Measurements from ENCODE around the gene LPP. TPM values are rescaled to one million over a fixed set of nuclear protein-coding genes. Genes with fewer than 3 reads are reported as not detected.

Gene LPP
- total RNA-seq, 1 donor from 2014 or later = 184 TPM

DNA sequence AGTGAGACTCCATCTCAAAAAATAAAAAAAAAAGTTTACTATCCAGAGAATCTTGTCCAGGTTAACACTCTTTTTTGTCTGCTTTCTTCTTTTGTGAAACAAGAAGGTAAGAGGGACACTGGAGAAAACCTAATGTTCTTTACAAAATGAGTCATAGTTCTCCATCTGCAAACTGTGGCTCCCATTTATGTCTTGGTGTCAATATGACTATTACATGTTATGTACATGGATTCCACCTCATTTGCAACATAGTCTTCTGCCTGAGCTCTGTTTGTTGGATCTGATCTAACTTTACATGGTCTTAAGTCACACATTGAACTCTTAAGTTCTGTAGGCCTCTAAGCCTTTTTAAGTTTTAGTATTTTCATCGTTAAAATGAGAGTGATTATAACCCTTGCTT is 596.7 kb downstream of the LPP start:
- peaks cover 3% of the 10 kb centered on the region for H3K36me3 Mint-ChIP-seq (ENCODE audit: unreplicated experiment)
- no peaks in the 10 kb centered on the region for H3K9me3 Mint-ChIP-seq (ENCODE audit: unreplicated experiment)
- H3K27me3 Mint-ChIP-seq (ENCODE audit: unreplicated experiment) = no peaks in the 10 kb centered on the region
- H3K4me3 Mint-ChIP-seq (ENCODE audit: unreplicated experiment) = no peak overlapping the region
- DNase-seq (ENCODE audit: extremely low spot score, unreplicated experiment) = no peak
- H3K4me1 Mint-ChIP-seq (ENCODE audit: unreplicated experiment) = peaks cover 19% of the 10 kb centered on the region
- TF ChIP-seq, protein P1, sequence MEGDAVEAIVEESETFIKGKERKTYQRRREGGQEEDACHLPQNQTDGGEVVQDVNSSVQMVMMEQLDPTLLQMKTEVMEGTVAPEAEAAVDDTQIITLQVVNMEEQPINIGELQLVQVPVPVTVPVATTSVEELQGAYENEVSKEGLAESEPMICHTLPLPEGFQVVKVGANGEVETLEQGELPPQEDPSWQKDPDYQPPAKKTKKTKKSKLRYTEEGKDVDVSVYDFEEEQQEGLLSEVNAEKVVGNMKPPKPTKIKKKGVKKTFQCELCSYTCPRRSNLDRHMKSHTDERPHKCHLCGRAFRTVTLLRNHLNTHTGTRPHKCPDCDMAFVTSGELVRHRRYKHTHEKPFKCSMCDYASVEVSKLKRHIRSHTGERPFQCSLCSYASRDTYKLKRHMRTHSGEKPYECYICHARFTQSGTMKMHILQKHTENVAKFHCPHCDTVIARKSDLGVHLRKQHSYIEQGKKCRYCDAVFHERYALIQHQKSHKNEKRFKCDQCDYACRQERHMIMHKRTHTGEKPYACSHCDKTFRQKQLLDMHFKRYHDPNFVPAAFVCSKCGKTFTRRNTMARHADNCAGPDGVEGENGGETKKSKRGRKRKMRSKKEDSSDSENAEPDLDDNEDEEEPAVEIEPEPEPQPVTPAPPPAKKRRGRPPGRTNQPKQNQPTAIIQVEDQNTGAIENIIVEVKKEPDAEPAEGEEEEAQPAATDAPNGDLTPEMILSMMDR (IDR thresholded peaks at IDR 0.05) = no peak
- no peak overlapping the region for H3K27ac Mint-ChIP-seq (ENCODE audit: unreplicated experiment)

DNA sequence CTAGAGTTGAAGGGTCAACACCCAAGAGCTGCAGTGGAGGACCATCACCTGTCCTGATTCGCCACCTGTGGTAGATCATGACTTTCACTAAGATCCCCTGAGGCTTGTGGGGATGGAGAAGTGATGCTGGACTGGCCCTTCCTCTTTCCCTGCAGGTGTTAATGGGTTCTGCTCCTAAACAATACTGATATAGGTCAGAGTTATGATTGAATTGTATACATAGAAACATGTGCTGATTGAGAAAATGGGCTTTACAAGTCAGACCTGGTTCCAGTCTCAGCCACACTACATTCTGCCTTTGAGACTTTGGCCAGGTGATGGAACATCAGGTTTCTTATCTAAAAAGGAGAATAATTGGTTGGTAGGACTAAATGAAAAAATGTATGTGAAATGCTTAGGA is 598.9 kb downstream of the LPP start:
- H3K36me3 Mint-ChIP-seq (ENCODE audit: unreplicated experiment) = peaks cover 3% of the 10 kb centered on the region
- H3K9me3 Mint-ChIP-seq (ENCODE audit: unreplicated experiment) = no peaks in the 10 kb centered on the region
- no peaks in the 10 kb centered on the region for H3K27me3 Mint-ChIP-seq (ENCODE audit: unreplicated experiment)
- H3K4me1 Mint-ChIP-seq (ENCODE audit: unreplicated experiment) = peaks cover 2% of the 10 kb centered on the region
- no peak overlapping the region for H3K4me3 Mint-ChIP-seq (ENCODE audit: unreplicated experiment)
- H3K27ac Mint-ChIP-seq (ENCODE audit: unreplicated experiment) = no peak overlapping the region
- DNase-seq (ENCODE audit: extremely low spot score, unreplicated experiment) = no peak
- TF ChIP-seq, protein P1 (IDR thresholded peaks at IDR 0.05) = no peak

DNA sequence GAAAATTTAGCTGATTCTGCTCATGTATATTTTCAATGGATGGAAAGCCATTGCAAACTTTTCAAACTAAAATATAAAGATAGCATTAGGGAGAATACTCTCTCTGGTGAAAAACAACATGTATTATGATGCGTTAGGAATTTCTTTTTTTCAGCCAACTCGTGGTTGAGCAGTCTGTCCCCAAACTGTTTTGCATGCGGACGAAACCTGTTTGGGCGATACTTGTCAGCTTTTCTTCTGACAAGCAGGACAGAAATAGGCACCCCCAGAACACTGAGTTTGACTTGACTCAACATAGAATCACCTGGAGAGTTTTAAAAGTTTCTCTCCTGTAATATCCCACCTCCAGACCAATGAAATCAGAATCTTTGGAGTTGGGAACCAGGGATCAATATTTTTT is 600.3 kb downstream of the LPP start:
- Mint-ChIP-seq H3K4me3 (ENCODE audit: unreplicated experiment) (no peak overlapping the region), H3K27me3 (ENCODE audit: unreplicated experiment) (no peaks in the 10 kb centered on the region), H3K27ac (ENCODE audit: unreplicated experiment) (no peak overlapping the region), H3K36me3 (ENCODE audit: unreplicated experiment) (peaks cover 3% of the 10 kb centered on the region), H3K9me3 (ENCODE audit: unreplicated experiment) (no peaks in the 10 kb centered on the region), H3K4me1 (ENCODE audit: unreplicated experiment) (no peaks in the 10 kb centered on the region)
- TF ChIP-seq, protein P1 (IDR thresholded peaks at IDR 0.05) = no peak
- no peak for DNase-seq (ENCODE audit: extremely low spot score, unreplicated experiment)

DNA sequence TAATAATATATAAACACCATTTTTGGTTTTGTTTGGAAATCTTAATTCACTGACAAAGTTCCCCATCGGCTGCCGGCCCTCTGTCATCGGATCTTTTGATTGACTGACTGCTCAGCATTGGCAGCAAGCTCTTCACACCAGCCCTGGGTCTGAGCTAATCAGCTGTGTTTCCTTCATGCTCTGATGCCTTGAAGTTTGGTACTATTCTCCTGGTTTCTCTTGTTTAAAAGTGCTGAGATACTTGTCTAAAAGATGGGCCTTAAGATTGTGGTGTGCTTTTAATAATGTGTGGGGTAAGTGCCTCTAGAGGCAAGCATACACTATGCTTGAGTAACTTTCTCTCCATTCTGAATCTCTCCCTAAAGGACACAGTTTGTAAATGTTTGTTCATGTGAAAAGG is 602.3 kb downstream of the LPP start:
- H3K36me3 Mint-ChIP-seq (ENCODE audit: unreplicated experiment) = peaks cover 2% of the 10 kb centered on the region
- no peaks in the 10 kb centered on the region for H3K9me3 Mint-ChIP-seq (ENCODE audit: unreplicated experiment)
- H3K4me3 Mint-ChIP-seq (ENCODE audit: unreplicated experiment) = no peak overlapping the region
- TF ChIP-seq, protein P1 (IDR thresholded peaks at IDR 0.05) = no peak
- no peaks in the 10 kb centered on the region for H3K27me3 Mint-ChIP-seq (ENCODE audit: unreplicated experiment)
- DNase-seq (ENCODE audit: extremely low spot score, unreplicated experiment) = no peak
- no peak overlapping the region for H3K27ac Mint-ChIP-seq (ENCODE audit: unreplicated experiment)
- H3K4me1 Mint-ChIP-seq (ENCODE audit: unreplicated experiment) = no peaks in the 10 kb centered on the region

DNA sequence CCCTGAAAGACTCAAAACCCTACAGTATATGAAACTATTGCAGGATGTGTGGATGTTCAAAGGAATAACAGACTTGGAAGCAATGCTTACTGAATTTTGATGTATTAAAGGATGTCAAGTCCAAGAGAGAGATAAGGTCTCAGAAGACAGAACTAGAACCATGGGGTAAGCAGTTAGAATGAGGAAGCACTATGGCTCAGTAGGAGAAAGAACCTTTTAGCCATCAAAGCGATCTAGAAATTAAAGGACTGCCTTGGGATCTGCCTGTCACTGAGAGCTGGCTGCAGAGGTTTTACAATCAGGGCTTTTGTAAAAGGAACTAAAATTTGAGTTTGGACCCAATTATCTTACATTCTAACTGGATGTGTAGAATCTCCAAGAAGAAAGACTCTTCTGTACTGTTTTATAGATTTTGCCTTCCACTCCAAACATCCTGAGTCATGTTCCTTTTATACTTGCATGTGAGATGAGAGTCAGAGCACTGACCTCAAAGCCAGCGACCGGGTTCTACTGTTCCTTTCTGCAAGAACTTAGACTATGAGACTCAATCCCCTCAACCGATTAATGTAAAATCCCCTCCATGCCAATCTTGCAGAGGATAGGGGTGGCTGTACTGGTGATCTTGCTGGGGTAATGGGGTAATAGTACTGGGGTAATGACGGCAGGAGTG is 605.5 kb downstream of the LPP start:
- Mint-ChIP-seq H3K4me3 (ENCODE audit: unreplicated experiment) (no peak overlapping the region), H3K9me3 (ENCODE audit: unreplicated experiment) (no peaks in the 10 kb centered on the region), H3K27me3 (ENCODE audit: unreplicated experiment) (no peaks in the 10 kb centered on the region), H3K4me1 (ENCODE audit: unreplicated experiment) (no peaks in the 10 kb centered on the region), H3K27ac (ENCODE audit: unreplicated experiment) (no peak overlapping the region), H3K36me3 (ENCODE audit: unreplicated experiment) (peaks cover 2% of the 10 kb centered on the region)
- DNase-seq (ENCODE audit: extremely low spot score, unreplicated experiment) = no peak
- TF ChIP-seq, protein P1 (IDR thresholded peaks at IDR 0.05) = no peak

All from osteocyte (in vitro differentiated cells).